ENCODE results near the gene OSBPL5.

OSBPL5 gene

DNA sequence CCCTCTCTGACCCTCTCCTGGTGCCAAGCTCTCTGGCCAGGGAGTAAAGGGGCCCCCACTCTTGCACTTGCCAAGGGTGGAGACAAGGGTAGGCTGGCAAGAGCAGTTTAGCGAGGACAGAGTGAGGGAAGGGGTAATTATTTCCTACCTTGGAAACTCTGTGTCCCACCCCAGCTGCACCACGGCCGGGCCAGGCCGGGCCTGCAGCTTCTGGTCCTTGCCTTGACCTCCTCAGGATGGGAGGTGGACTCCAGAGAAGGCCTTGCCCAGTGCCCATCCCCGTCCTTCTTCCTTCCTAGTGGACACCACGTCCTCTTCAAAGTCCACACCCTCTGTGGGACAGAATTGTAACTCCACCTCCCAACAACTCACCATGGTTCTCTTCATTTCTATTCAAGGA, 18.4 kb upstream of the OSBPL5 start (continued):
- TF ChIP-seq, protein P1, sequence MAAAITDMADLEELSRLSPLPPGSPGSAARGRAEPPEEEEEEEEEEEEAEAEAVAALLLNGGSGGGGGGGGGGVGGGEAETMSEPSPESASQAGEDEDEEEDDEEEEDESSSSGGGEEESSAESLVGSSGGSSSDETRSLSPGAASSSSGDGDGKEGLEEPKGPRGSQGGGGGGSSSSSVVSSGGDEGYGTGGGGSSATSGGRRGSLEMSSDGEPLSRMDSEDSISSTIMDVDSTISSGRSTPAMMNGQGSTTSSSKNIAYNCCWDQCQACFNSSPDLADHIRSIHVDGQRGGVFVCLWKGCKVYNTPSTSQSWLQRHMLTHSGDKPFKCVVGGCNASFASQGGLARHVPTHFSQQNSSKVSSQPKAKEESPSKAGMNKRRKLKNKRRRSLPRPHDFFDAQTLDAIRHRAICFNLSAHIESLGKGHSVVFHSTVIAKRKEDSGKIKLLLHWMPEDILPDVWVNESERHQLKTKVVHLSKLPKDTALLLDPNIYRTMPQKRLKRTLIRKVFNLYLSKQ (tag by site-specific recombination; IDR thresholded peaks at IDR 0.05; ENCODE audit: borderline replicate concordance) = no peak
- TF ChIP-seq KLF8 (tag by site-specific recombination; IDR thresholded peaks at IDR 0.05) (no peak), ZNF140 (tag by site-specific recombination; IDR thresholded peaks at IDR 0.05) (no peak), OSR2 (tag by site-specific recombination; IDR thresholded peaks at IDR 0.05) (no peak), ZNF37A (tag by site-specific recombination; IDR thresholded peaks at IDR 0.05) (no peak), ZNF23 (tag by site-specific recombination; IDR thresholded peaks at IDR 0.05; ENCODE audit: borderline replicate concordance) (no peak)
- TF ChIP-seq, protein P2, sequence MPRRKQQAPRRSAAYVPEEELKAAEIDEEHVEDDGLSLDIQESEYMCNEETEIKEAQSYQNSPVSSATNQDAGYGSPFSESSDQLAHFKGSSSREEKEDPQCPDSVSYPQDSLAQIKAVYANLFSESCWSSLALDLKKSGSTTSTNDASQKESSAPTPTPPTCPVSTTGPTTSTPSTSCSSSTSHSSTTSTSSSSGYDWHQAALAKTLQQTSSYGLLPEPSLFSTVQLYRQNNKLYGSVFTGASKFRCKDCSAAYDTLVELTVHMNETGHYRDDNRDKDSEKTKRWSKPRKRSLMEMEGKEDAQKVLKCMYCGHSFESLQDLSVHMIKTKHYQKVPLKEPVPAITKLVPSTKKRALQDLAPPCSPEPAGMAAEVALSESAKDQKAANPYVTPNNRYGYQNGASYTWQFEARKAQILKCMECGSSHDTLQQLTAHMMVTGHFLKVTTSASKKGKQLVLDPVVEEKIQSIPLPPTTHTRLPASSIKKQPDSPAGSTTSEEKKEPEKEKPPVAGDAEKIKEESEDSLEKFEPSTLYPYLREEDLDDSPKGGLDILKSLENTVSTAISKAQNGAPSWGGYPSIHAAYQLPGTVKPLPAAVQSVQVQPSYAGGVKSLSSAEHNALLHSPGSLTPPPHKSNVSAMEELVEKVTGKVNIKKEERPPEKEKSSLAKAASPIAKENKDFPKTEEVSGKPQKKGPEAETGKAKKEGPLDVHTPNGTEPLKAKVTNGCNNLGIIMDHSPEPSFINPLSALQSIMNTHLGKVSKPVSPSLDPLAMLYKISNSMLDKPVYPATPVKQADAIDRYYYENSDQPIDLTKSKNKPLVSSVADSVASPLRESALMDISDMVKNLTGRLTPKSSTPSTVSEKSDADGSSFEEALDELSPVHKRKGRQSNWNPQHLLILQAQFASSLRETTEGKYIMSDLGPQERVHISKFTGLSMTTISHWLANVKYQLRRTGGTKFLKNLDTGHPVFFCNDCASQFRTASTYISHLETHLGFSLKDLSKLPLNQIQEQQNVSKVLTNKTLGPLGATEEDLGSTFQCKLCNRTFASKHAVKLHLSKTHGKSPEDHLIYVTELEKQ (tag by site-specific recombination; IDR thresholded peaks at IDR 0.05; ENCODE audit: borderline replicate concordance) = no peak

DNA sequence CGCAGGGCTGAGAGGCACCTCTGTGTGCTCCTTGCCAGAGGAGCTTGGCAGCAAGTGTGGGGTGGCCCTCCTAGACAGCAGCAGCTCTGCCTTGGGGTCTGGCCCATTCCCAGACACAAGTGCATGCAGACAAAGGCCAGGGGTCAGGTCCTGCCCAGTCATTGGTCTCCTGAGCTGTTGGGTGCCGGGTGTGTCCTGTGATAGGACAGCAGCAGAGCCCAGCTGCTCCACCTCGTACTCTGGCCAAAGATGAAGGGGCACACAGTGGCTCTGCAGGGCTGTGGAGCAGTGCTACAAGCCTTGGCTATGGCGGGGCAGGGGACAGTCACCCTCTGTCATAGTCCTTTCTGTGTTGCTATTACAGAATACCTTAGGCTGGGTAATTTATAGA, 17.3 kb upstream of the OSBPL5 start:
- H3K4me3 ChIP-seq (ENCODE audit: low read depth, low read length) = no peak overlapping the region

DNA sequence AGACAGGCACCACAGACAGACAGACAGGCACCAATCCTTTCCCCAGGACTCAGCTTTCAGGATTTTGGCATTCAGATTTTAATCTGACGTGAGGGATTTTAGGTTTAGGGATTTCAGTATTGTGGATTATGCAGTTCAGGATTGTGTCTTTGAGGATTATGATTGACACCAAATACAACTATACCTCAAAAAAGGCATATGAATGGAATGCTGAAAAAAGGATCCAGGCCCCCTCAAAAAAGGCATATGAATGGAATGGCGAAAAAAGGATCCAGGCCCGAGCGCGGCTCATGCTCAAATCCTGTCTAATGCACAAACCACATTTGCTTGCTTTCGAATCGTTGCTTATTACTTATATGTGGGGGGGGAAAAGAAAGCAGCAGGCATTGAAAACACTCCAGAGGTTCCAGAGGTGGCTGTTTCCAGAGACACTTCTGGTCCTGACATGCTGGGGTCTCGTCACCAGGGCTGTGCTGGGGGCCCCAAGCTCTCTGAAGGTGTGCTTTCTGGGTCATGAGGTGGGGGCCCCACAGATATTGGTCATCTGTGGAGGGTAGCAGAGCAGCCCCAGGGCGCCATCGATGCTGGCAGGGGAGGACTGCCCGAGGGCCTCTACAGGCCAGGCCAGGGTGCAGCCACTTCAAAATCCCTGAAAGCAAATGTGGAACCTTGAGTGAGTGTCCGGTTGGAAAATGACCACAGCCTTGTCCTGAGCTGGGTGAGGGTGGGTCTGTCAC, 16.8 kb upstream of the OSBPL5 start:
- CTCF ChIA-PET = interaction anchor here (1.0 kb wide), 1 partner anchor 13 kb away, joined by 5 read pairs; no protein-coding TSS in a partner anchor
- no peak overlapping the region for H3K27ac ChIP-seq (ENCODE audit: extremely low read depth, low read depth, low read length)
- TF ChIP-seq ZBTB17 (tag by site-specific recombination; IDR thresholded peaks at IDR 0.05) (peak; percentile 81), ZNF785 (tag by site-specific recombination; IDR thresholded peaks at IDR 0.05) (no peak), HOXC10 (CRISPR knock-in tag; IDR thresholded peaks at IDR 0.05) (no peak), ZNF248 (tag by site-specific recombination; IDR thresholded peaks at IDR 0.05) (no peak)
- no peaks in the 10 kb centered on the region for H3K36me3 ChIP-seq (ENCODE audit: control insufficient read depth in 2 of 2, insufficient read depth in 1 of 2, low read length in 2 of 2)
- no peaks in the 10 kb centered on the region for H3K4me1 ChIP-seq (ENCODE audit: control insufficient read depth, insufficient read depth, low read length)
- POLR2A ChIA-PET = no interaction called here
- H3K9me3 ChIP-seq (ENCODE audit: control insufficient read depth, insufficient read depth, low read depth, low read length) = no peaks in the 10 kb centered on the region
- H3K4me3 ChIP-seq (ENCODE audit: low read depth, low read length) = no peak overlapping the region

More for the DNA sequence above, 17.3 kb upstream of the OSBPL5 start:
- H3K9me3 ChIP-seq (ENCODE audit: control insufficient read depth, insufficient read depth, low read depth, low read length) = no peaks in the 10 kb centered on the region
- CTCF ChIA-PET = interaction anchor here (0.6 to 1.0 kb wide), 3 partner anchors 13 to 253 kb away, joined by 3 to 5 read pairs (median 4); partner anchors contain the start of gene PHLDA2
- no peak overlapping the region for H3K27ac ChIP-seq (ENCODE audit: extremely low read depth, low read depth, low read length)
- no peak for TF ChIP-seq SP2 (tag by site-specific recombination; IDR thresholded peaks at IDR 0.05)
- no peak for TF ChIP-seq ZNF394 (tag by site-specific recombination; IDR thresholded peaks at IDR 0.05; ENCODE audit: borderline replicate concordance)
- no peak for TF ChIP-seq SETDB1 (IDR thresholded peaks at IDR 0.05; ENCODE audit: insufficient read length, low read length)
- H3K4me1 ChIP-seq (ENCODE audit: control insufficient read depth, insufficient read depth, low read length) = no peaks in the 10 kb centered on the region
- POLR2A ChIA-PET = no interaction called here
- H3K36me3 ChIP-seq (ENCODE audit: control insufficient read depth in 2 of 2, insufficient read depth in 1 of 2, low read length in 2 of 2) = no peaks in the 10 kb centered on the region

DNA sequence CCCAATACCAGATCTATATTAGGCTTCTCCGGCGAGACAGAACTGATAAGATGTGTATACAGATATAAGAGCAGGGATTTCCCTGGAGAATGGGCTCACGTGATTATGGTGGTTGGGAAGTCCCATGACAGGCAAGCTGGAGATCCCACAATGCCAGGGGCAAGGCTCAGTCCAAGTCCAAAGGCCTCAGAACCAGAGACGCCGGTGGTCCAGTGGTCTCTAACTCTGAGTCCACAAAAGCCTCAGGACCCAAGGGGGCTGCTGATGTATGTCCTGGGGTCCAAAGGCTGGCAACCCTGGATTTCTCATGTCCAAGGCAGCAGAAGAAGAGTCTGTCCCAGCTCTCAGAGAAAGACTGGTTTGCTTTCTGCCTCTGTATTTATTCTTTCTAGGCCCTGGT, 15.8 kb upstream of the OSBPL5 start:
- TF ChIP-seq, protein P3, sequence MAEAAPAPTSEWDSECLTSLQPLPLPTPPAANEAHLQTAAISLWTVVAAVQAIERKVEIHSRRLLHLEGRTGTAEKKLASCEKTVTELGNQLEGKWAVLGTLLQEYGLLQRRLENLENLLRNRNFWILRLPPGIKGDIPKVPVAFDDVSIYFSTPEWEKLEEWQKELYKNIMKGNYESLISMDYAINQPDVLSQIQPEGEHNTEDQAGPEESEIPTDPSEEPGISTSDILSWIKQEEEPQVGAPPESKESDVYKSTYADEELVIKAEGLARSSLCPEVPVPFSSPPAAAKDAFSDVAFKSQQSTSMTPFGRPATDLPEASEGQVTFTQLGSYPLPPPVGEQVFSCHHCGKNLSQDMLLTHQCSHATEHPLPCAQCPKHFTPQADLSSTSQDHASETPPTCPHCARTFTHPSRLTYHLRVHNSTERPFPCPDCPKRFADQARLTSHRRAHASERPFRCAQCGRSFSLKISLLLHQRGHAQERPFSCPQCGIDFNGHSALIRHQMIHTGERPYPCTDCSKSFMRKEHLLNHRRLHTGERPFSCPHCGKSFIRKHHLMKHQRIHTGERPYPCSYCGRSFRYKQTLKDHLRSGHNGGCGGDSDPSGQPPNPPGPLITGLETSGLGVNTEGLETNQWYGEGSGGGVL (tag by site-specific recombination; IDR thresholded peaks at IDR 0.05) = no peak
- TF ChIP-seq SALL2 (tag by site-specific recombination; IDR thresholded peaks at IDR 0.05; ENCODE audit: borderline replicate concordance) (no peak), MYNN (tag by site-specific recombination; IDR thresholded peaks at IDR 0.05; ENCODE audit: borderline replicate concordance) (no peak), KLF10 (tag by site-specific recombination; IDR thresholded peaks at IDR 0.05) (no peak), KLF16 (tag by site-specific recombination; IDR thresholded peaks at IDR 0.05) (no peak), GLIS1 (tag by site-specific recombination; IDR thresholded peaks at IDR 0.05) (no peak), SETDB1 (IDR thresholded peaks at IDR 0.05; ENCODE audit: insufficient read length, low read length) (no peak)
- TF ChIP-seq, protein P4, sequence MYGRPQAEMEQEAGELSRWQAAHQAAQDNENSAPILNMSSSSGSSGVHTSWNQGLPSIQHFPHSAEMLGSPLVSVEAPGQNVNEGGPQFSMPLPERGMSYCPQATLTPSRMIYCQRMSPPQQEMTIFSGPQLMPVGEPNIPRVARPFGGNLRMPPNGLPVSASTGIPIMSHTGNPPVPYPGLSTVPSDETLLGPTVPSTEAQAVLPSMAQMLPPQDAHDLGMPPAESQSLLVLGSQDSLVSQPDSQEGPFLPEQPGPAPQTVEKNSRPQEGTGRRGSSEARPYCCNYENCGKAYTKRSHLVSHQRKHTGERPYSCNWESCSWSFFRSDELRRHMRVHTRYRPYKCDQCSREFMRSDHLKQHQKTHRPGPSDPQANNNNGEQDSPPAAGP (tag by site-specific recombination; IDR thresholded peaks at IDR 0.05) = no peak

More for the DNA sequence above, 15.8 kb upstream of the OSBPL5 start:
- H3K4me1 ChIP-seq (ENCODE audit: control insufficient read depth, insufficient read depth, low read length) = no peaks in the 10 kb centered on the region
- no peak overlapping the region for H3K4me3 ChIP-seq (ENCODE audit: low read depth, low read length)
- H3K9me3 ChIP-seq (ENCODE audit: control insufficient read depth, insufficient read depth, low read depth, low read length) = no peaks in the 10 kb centered on the region
- H3K27ac ChIP-seq (ENCODE audit: extremely low read depth, low read depth, low read length) = no peak overlapping the region
- H3K36me3 ChIP-seq (ENCODE audit: control insufficient read depth in 2 of 2, insufficient read depth in 1 of 2, low read length in 2 of 2) = no peaks in the 10 kb centered on the region
- CTCF ChIA-PET = no interaction called here
- POLR2A ChIA-PET = no interaction called here

Data from HEK293 (cell line).